Frontal cortex (tissue), 4 donors: ENCODE results near the gene DENND10. TPM values are rescaled to one million over a fixed set of nuclear protein-coding genes. Genes with fewer than 3 reads are reported as not detected.
A peak's percentile ranks its signal among the peaks of the same experiment; 100 is the strongest.
"Not testable (repeated sequence)": the region's sequence is repeated elsewhere in the genome, so short reads cannot be mapped to it uniquely, and the experiment has no call there.

Experiments
- DNase-seq, 2 donors: peaks; one replicate each; pipeline ENCODE4 v3.0.0; 2012; ENCODE audit warnings: low spot score in 2 of 2
- FAIRE-seq: peaks from 2 replicates; lab custom pipeline; 2012; peaks lifted over from hg19 to GRCh38; lab: Jason Lieb, UNC
- total RNA-seq: library from RNA; depleted of rRNA; stranded (reverse); fragments of >200 nt; gene quantifications from one replicate; pipeline ENCODE4 v1.2.3, GENCODE V29; 2014
- donor health status: control.
- donor health status: control.
- donor health status: control.

Gene DENND10
- total RNA-seq, 1 donor from 2014 or later = 70.1 TPM

- not testable (repeated sequence) for FAIRE-seq, DNase-seq
These were observed 7.1 kb upstream of the DENND10 start for GRCh38 chr10:119096641-119097415.

- DNase-seq (no peak), FAIRE-seq (no peak)
These were observed 5.3 kb upstream of the DENND10 start for GRCh38 chr10:119098576-119098975.

GRCh38 chr10:119100434-119101238, 3.3 kb upstream of the DENND10 start:
- no peak for FAIRE-seq
- no peak for DNase-seq

- DNase-seq = no peak
- FAIRE-seq = no peak
These were observed 2.4 kb upstream of the DENND10 start for GRCh38 chr10:119101366-119102098.

- no peak for FAIRE-seq
These were observed 541 bp upstream of the DENND10 start for GRCh38 chr10:119103241-119103902.

GRCh38 chr10:119104654-119105015, 722 bp downstream of the DENND10 start:
- DNase-seq (peak in 1 of 2 donors; percentile 24), FAIRE-seq (no peak)

More at GRCh38 chr10:119103241-119103902, 541 bp upstream of the DENND10 start:
- no peak for DNase-seq

GRCh38 chr10:119105155-119105554, 1.2 kb downstream of the DENND10 start:
- FAIRE-seq (no peak), DNase-seq (no peak)

GRCh38 chr10:119105899-119106298, 2.0 kb downstream of the DENND10 start:
- not testable (repeated sequence) for DNase-seq, FAIRE-seq

GRCh38 chr10:119107106-119107505, 3.2 kb downstream of the DENND10 start:
- FAIRE-seq = not testable (repeated sequence)

GRCh38 chr10:119107771-119108170, 3.9 kb downstream of the DENND10 start:
- not testable (repeated sequence) for FAIRE-seq, DNase-seq

More at GRCh38 chr10:119107106-119107505, 3.2 kb downstream of the DENND10 start:
- DNase-seq = not testable (repeated sequence)

- no peak for FAIRE-seq
- DNase-seq = no peak
These were observed 8.1 kb downstream of the DENND10 start for GRCh38 chr10:119112056-119112455.

GRCh38 chr10:119113751-119114732, 10.1 kb downstream of the DENND10 start:
- DNase-seq (no peak), FAIRE-seq (no peak)

GRCh38 chr10:119115926-119116325, 12.0 kb downstream of the DENND10 start:
- FAIRE-seq (no peak), DNase-seq (no peak)

- no peak for FAIRE-seq
- no peak for DNase-seq
These were observed 12.5 kb downstream of the DENND10 start for GRCh38 chr10:119116326-119116951.

GRCh38 chr10:119118231-119118630, 14.3 kb downstream of the DENND10 start:
- FAIRE-seq (no peak), DNase-seq (no peak)

- FAIRE-seq (no peak), DNase-seq (no peak)
These were observed 15.5 kb downstream of the DENND10 start for GRCh38 chr10:119119400-119119799.

GRCh38 chr10:119120413-119120867, 16.5 kb downstream of the DENND10 start:
- no peak for DNase-seq
- no peak for FAIRE-seq

GRCh38 chr10:119120875-119121274, 17.0 kb downstream of the DENND10 start:
- DNase-seq = no peak
- no peak for FAIRE-seq
